Measurements from ENCODE around the gene IPO4. TPM values are rescaled to one million over a fixed set of nuclear protein-coding genes. Genes with fewer than 3 reads are reported as not detected.

IPO4 gene
- total and polyA plus RNA-seq, 2 of the 13 experiments (the other 11 are each of a cell fraction or from before 2014, with no cell fraction given): 39.0 to 179 TPM

- peak; percentile 97 for TF ChIP-seq ZBTB7B (CRISPR knock-in tag; IDR thresholded peaks at IDR 0.05)
- no peak for TF ChIP-seq E2F1 (CRISPR knock-in tag; IDR thresholded peaks at IDR 0.05)
- TF ChIP-seq HHEX (CRISPR knock-in tag; IDR thresholded peaks at IDR 0.05): peak; percentile 68
- TF ChIP-seq CBX2 (IDR thresholded peaks at IDR 0.05; ENCODE audit: low read depth, low read length): no peak
- TF ChIP-seq CBX2 (CRISPR knock-in tag; IDR thresholded peaks at IDR 0.05; ENCODE audit: low read depth): no peak
- TF ChIP-seq USF2 (IDR thresholded peaks at IDR 0.05; ENCODE audit: low read depth, low read length): peak; percentile 94
- peak; percentile 100; the same call in 1 of the 2 replicates for TF ChIP-seq USF2 (CRISPR knock-in tag; IDR thresholded peaks at IDR 0.05; ENCODE audit: borderline replicate concordance)
- peak; percentile 96 for TF ChIP-seq SIN3A (IDR thresholded peaks at IDR 0.05; ENCODE audit: borderline replicate concordance, low read depth, low read length)
- TF ChIP-seq ARNT (IDR thresholded peaks at IDR 0.05): no peak
- peak; percentile 99 for TF ChIP-seq ZNF605 (CRISPR knock-in tag; IDR thresholded peaks at IDR 0.05)
- TF ChIP-seq SP4 (CRISPR knock-in tag; IDR thresholded peaks at IDR 0.05): peak; percentile 97
- TF ChIP-seq ZNF17 (CRISPR knock-in tag; IDR thresholded peaks at IDR 0.05): peak; percentile 61; the same call in 1 of the 2 replicates
- TF ChIP-seq FUBP1 (CRISPR knock-in tag; IDR thresholded peaks at IDR 0.05; ENCODE audit: borderline replicate concordance): no peak; the same call in 1 of the 2 replicates
- TF ChIP-seq ZNF335 (CRISPR knock-in tag; IDR thresholded peaks at IDR 0.05): peak; percentile 98
- peak; percentile 98; the same call in 1 of the 2 replicates for TF ChIP-seq ZNF253 (CRISPR knock-in tag; IDR thresholded peaks at IDR 0.05; ENCODE audit: borderline replicate concordance)
- TF ChIP-seq SNAPC5 (CRISPR knock-in tag; IDR thresholded peaks at IDR 0.05; ENCODE audit: borderline replicate concordance): peak; percentile 54; the same call in 1 of the 2 replicates
- peak; percentile 98 for TF ChIP-seq MXD3 (CRISPR knock-in tag; IDR thresholded peaks at IDR 0.05)
- TF ChIP-seq AHR (CRISPR knock-in tag; IDR thresholded peaks at IDR 0.05): peak; percentile 99
- peak; percentile 99 for TF ChIP-seq FIP1L1 (IDR thresholded peaks at IDR 0.05; ENCODE audit: borderline replicate concordance, insufficient read depth, low read depth, low read length)
- TF ChIP-seq DZIP1 (CRISPR knock-in tag; IDR thresholded peaks at IDR 0.05): no peak; the same call in 1 of the 2 replicates
Observed at GRCh38 chr14:24160850-24161804, 27.5 kb downstream of the IPO4 start, which contains the start of gene IRF9 (continued).

Measured in HepG2 (cell line).